HG02870 (cell line): ENCODE results near the gene SEPTIN10.
"Not testable (repeated sequence)": the region's sequence is repeated elsewhere in the genome, so short reads cannot be mapped to it uniquely, and the experiment has no call there.

Source experiments
- ATAC-seq: cut with Tn5 transposase; IDR thresholded peaks from one replicate; pipeline ENCODE4 v1.9.1; 2021; ENCODE audit warnings: mild to moderate bottlenecking, moderate library complexity; ENCODE audit not compliant: unreplicated experiment

SEPTIN10 gene

GRCh38 chr2:109554758-109555157 lies 59.0 kb downstream of the SEPTIN10 start:
- ATAC-seq, result no peak

DNA sequence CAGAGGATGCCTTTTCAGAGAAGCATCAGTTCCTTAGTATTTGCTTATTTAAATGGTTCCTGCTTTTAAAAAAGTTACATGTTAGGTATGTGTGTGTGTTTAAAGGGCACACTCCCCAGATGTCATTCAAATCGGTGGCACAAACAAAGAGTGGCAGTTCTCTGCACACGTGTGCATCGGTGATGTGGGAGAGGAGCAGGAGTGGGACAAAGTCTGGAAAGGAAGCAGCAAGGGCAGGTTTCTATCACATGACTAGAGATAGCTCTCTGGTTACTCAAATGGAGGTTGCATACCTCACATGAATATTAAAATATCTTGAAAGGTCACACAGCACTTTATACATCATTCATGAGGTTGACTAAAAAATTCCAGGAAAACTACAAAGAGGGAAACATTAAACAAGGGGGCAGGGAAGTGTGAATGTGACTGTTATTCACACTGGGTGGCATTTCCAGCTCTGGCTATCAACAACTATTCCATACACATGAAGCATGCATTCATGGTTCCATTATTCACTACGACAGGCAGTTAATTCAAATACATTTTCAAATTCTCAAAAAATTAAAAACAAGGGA lies 64.7 kb downstream of the SEPTIN10 start:
- ATAC-seq, result no peak

- no peak for ATAC-seq
Observed at GRCh38 chr2:109547280-109547679, 66.5 kb downstream of the SEPTIN10 start.

- no peak for ATAC-seq
Observed at GRCh38 chr2:109545828-109546713, 67.7 kb downstream of the SEPTIN10 start.

- no peak for ATAC-seq
Observed at GRCh38 chr2:109542384-109542783, 71.4 kb downstream of the SEPTIN10 start.

- no peak for ATAC-seq
Observed at GRCh38 chr2:109538546-109538945, 75.2 kb downstream of the SEPTIN10 start.

DNA sequence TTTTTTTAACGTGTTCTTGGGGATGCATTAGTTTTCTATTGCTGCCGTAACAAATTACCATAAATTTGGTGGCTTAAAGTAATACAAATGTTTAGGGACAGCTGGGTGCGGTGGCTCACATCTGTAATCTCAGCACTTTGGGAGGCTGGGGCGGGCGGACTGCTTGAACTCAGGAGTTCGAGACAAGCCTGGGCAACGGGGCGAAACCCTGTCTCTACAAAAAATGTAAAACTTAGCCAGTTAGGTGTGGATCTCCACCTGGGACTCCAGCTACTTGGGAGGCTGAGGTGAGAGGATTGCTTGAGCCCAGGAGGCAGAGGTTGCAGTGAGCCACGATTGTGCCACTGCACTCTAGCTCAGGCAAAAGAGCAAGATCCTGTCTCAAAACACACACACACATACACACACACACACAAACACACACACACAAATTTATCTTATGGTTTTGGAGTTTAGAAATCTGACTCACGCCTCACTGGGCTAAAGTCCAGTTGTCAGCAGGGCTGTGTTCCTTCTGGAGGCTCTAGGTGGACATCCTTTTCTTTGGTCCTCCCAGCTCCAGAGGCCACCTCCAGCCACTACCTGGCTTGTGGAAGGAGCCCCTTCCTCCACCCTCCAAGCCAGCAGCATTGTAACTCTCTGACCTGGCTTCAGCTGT lies 76.1 kb downstream of the SEPTIN10 start:
- ATAC-seq, result no peak

- not testable (repeated sequence) for ATAC-seq
Observed at GRCh38 chr2:109536556-109536955, 77.2 kb downstream of the SEPTIN10 start.

GRCh38 chr2:109535217-109535946 lies 78.4 kb downstream of the SEPTIN10 start:
- ATAC-seq, result no peak

- ATAC-seq, result no peak
Observed at GRCh38 chr2:109533823-109534222, 79.9 kb downstream of the SEPTIN10 start.

- ATAC-seq, result no peak
Observed at GRCh38 chr2:109532728-109533076, 81.1 kb downstream of the SEPTIN10 start.

- no peak for ATAC-seq
Observed at GRCh38 chr2:109531896-109532727, 81.7 kb downstream of the SEPTIN10 start.

GRCh38 chr2:109531221-109531620 lies 82.5 kb downstream of the SEPTIN10 start:
- ATAC-seq, result no peak

- ATAC-seq, result no peak
Observed at GRCh38 chr2:109530712-109531111, 83.1 kb downstream of the SEPTIN10 start.

DNA sequence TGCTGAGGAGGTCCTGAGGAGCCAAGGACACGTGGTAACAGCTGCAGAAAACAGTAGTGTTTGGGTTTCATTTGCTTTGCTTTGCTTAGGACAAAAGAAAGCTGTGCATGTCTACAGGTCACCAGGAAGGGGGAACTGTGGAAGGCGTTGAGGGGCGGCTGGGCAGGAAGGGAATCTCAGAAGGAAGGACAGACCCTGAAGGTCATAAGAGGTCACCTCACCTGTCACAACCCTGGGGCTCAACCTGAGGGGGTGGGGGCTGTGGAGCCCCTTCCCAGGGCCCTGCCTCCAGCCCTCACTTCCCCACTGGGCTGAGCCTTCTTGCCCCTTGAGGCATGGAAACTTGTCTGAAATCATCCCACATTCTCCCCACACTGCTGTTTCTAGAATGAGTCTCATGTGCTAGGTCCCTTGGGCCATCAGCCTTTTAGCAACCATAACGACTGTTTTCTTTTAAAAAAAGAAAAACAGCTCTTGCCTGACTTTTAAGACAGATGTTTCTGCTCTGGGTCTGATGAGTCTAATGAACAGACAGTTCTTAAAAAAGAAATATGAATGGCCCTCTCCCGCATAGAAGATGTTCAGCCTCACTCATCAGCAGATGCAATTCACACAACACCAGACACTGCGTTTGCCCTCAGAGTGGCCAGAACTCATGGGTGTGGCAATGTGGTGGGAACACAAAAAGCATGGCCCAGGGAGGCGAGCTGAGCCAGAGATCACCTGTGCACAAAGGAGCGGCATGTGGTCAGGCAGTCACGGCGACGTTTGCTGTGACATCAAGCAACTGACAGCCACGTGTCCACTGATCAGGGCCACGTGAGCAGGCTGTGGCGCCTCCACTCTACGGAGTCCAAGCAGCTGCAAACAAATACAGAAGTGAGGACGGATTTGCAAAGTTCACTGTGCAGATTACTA lies 84.0 kb downstream of the SEPTIN10 start:
- ATAC-seq, result no peak

GRCh38 chr2:109528811-109529501 lies 84.8 kb downstream of the SEPTIN10 start:
- no peak for ATAC-seq

- ATAC-seq, result no peak
Observed at GRCh38 chr2:109527846-109528705, 85.7 kb downstream of the SEPTIN10 start.

- no peak for ATAC-seq
Observed at GRCh38 chr2:109527079-109527478, 86.7 kb downstream of the SEPTIN10 start.
